ACHN (cell line): ENCODE data around the gene FAM32A.

Experiments
- DNase-seq: peaks from one replicate; pipeline ENCODE4 v3.0.0-alpha.2; 2015
- in situ Hi-C: cut with HindIII; loops from 2 replicates; pipeline ENCODE4 v1.10.0; 2017; ENCODE audit warnings: low sequenced_read_pairs, low pct_ligation_motif_present, low pct_unique_long_range_greater_than_20kb

The FAM32A gene

GRCh38 chr19:16198370-16198651 is 13.1 kb downstream of the FAM32A start:
- in situ Hi-C loops, result no loop called here
- no peak for DNase-seq

GRCh38 chr19:16199275-16199932 is 14.2 kb downstream of the FAM32A start:
- no peak for DNase-seq
- in situ Hi-C loops, result no loop called here

- DNase-seq, result no peak
- in situ Hi-C loops, result no loop called here
Observed at GRCh38 chr19:16200038-16201010, 15.1 kb downstream of the FAM32A start.

- DNase-seq, result no peak
- in situ Hi-C loops, result no loop called here
Observed at GRCh38 chr19:16201011-16201391, 15.8 kb downstream of the FAM32A start.

GRCh38 chr19:16202320-16203255 is 17.4 kb downstream of the FAM32A start:
- in situ Hi-C loops, result no loop called here

GRCh38 chr19:16203256-16204004 is 18.2 kb downstream of the FAM32A start:
- in situ Hi-C loops, result no loop called here

More at GRCh38 chr19:16202320-16203255, 17.4 kb downstream of the FAM32A start:
- no peak for DNase-seq

GRCh38 chr19:16204005-16204294 is 18.7 kb downstream of the FAM32A start:
- DNase-seq, result no peak
- in situ Hi-C loops, result no loop called here

More at GRCh38 chr19:16203256-16204004, 18.2 kb downstream of the FAM32A start:
- DNase-seq, result no peak

GRCh38 chr19:16205205-16206045 is 20.2 kb downstream of the FAM32A start:
- no peak for DNase-seq
- in situ Hi-C loops, result no loop called here

GRCh38 chr19:16206046-16206605 is 20.9 kb downstream of the FAM32A start:
- no peak for DNase-seq
- in situ Hi-C loops, result no loop called here

- no peak for DNase-seq
- in situ Hi-C loops, result no loop called here
Observed at GRCh38 chr19:16206637-16207036, 21.4 kb downstream of the FAM32A start.

- in situ Hi-C loops, result no loop called here
- DNase-seq, result no peak
Observed at GRCh38 chr19:16207063-16207462, 21.9 kb downstream of the FAM32A start.

GRCh38 chr19:16207490-16208025 is 22.3 kb downstream of the FAM32A start:
- in situ Hi-C loops, result no loop called here
- DNase-seq, result no peak

- in situ Hi-C loops, result no loop called here
- no peak for DNase-seq
Observed at GRCh38 chr19:16208064-16208759, 23.0 kb downstream of the FAM32A start.

GRCh38 chr19:16208847-16209665 is 23.8 kb downstream of the FAM32A start:
- DNase-seq, result no peak
- in situ Hi-C loops, result no loop called here

- in situ Hi-C loops, result no loop called here
- no peak for DNase-seq
Observed at GRCh38 chr19:16210168-16210567, 25.0 kb downstream of the FAM32A start.

- no peak for DNase-seq
- in situ Hi-C loops, result no loop called here
Observed at GRCh38 chr19:16213076-16213475, 27.9 kb downstream of the FAM32A start.
